Hepatic stellate cell (primary cell): Measurements from ENCODE around the gene NUP37.

Experiments used
- DNase-seq: peaks from one replicate; pipeline ENCODE4 v3.0.0; 2011; ENCODE audit warnings: low spot score

NUP37 gene

DNA sequence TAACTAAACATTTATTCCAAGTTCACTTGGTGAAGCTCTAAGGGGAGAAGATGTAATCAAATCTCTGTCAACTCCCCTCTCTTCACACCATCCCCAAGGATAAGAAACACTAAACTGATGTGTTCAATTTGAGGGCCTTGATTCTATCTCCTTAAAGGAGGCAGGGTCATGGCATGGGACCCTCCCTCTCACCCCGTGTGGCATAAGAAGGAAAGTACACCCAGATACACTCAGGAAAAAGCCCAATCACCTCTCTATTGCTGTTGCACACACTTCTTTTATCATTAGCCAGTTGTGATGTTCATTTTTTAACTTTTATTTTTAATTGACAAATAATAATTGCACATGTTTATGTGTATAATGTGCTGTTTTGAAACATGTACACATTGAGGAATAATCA lies 93.2 kb downstream of the NUP37 start:
- no peak for DNase-seq

DNA sequence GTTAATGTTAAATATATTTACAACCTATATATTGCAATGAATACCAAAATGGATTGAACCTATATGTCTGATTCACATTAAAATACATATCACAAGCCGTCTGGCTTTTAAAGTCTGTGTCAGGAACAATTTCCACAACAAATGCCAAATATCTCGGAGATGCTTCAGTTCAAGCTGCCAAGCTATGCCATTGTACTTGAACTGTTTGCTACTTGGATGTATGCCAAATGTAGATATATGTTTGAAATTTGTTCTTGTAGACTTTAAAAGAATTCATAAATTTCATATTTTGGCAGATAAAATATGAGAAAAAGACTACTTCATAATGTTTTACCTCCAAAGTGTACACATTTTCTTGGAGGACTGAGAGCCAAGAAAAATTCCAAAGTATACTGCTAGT lies 95.1 kb downstream of the NUP37 start:
- DNase-seq, result no peak

DNA sequence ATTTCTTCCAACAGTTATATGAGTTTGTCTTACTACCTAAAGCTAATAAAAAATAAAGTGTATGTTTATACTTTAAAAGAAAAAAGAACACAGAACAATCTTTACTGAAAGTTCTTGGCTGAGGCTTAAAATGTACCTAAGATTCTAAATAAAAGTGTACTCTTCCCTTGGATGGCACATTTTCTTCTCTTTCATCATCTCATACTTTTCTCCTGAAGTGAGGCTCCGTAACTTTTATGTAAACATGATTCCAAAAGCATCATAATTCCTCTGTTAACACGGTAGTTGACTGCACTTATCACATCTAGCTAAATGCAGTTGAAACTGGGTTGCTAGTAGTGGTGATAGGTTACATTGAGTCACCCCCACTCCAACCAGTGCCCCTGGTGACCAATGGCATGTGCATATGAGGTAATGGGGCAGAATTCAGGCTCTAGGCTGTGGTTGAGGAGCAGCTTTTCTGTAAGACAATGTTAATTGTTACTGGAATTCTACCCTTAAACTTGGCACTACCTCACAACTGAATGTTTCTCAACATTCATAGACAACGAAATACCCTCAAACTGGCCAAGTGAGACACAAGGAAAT lies 96.5 kb downstream of the NUP37 start:
- DNase-seq, result peak; percentile 7
